ENCODE data around the gene RAC2. TPM values are rescaled to one million over a fixed set of nuclear protein-coding genes. Genes with fewer than 3 reads are reported as not detected.

Gene RAC2
- total and polyA plus RNA-seq, 9 of the 15 experiments (the other 6 are each of a cell fraction or from before 2014, with no cell fraction given) = 22.7 to 103 (median 43.3) TPM

DNA sequence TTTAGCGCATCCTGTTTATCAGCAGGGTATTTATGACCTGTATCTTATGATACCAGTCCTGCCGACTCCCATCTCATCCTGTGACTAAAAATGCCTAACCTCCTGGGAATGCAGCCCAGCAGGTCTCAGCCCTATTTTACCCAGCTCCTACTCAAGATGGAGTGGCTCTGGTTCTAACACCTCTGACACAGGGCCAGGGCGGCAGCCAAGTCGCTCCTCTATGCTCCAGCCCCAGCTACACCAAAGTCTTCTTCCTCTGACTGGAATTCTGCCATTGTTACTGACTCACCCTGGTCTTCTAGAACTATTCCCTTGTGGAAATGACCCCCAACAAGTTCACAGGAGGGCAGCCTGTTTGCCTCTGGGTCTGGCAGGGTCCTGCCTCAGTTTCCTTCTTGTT, 48.1 kb downstream of the RAC2 start:
- H3K27ac ChIP-seq (ENCODE audit: extremely low read depth, low read depth, low read length) = no peak overlapping the region
- intact Hi-C loops (cut with micrococcal nuclease) (loop anchor here (10.0 kb wide), 1 partner anchor 411 kb away; no protein-coding TSS in a partner anchor), in situ Hi-C loops (cut with MboI) (no loop called here)
- DNase-seq (ENCODE audit: extremely low read depth in 1 of 4, low spot score in 3 of 4) = no peak
- no peaks in the 10 kb centered on the region for H4K20me1 ChIP-seq (replicated peaks; ENCODE audit: control insufficient read depth, insufficient read depth, low read length)
- H3K36me3 ChIP-seq (ENCODE audit: control insufficient read depth, insufficient read depth, low read length) = no peaks in the 10 kb centered on the region
- H3K79me2 ChIP-seq (ENCODE audit: control insufficient read depth, insufficient read depth, low read length) = peaks cover 2% of the 10 kb centered on the region; the same call in 1 of the 3 replicates
- no peak overlapping the region for H2AFZ ChIP-seq (ENCODE audit: low read depth, low read length)
- POLR2A ChIA-PET = no interaction called here
- peaks cover 3% of the 10 kb centered on the region; the same call in 1 of the 2 replicates for H3K9me3 ChIP-seq (replicated peaks; ENCODE audit: control insufficient read depth, insufficient read depth, low read depth, low read length)
- H3K4me2 ChIP-seq (ENCODE audit: insufficient read depth, low read length) = no peak overlapping the region
- H3K4me1 ChIP-seq (replicated peaks in 1 of 2; ENCODE audit: control insufficient read depth in 2 of 2, insufficient read depth in 2 of 2, low read length in 2 of 2) = peaks cover 23 to 40% of the 10 kb centered on the region in 2 experiments
- no peaks in the 10 kb centered on the region for H3K27me3 ChIP-seq (ENCODE audit: control insufficient read depth in 2 of 2, insufficient read depth in 2 of 2, low read length in 2 of 2)
- no peak overlapping the region for H3K4me3 ChIP-seq
- CTCF ChIA-PET (ENCODE audit: low intra/inter-chr PET ratio) = no interaction called here
- ATAC-seq = no peak
- H3K9ac ChIP-seq (ENCODE audit: insufficient read depth in 1 of 2, low read depth in 2 of 2, low read length in 2 of 2) = no peak overlapping the region
- no TSS peak for BruUV-seq (replicated peaks)
- H3K9me1 ChIP-seq (ENCODE audit: control insufficient read depth, insufficient read depth, low read length) = no peaks in the 10 kb centered on the region
- WGBS (ENCODE audit: insufficient coverage, low coverage, missing lambda C conversion rate) = 52% methylated on average over 4 of the region's 4 CpGs
- FAIRE-seq = no peak
- TF ChIP-seq PTTG1 (tag; IDR thresholded peaks at IDR 0.05; ENCODE audit: low read depth) (0 out of 2 replicates have a peak, but pooled peaks have one; percentile 20), BCL6 (CRISPR knock-in tag; IDR thresholded peaks at IDR 0.05) (peak; percentile 65; the same call in 1 of the 2 replicates), RFX5 (IDR thresholded peaks at IDR 0.05; ENCODE audit: low read depth, low read length) (no peak), ZNF766 (CRISPR knock-in tag; conservative IDR thresholded peaks at IDR 0.05) (0 out of 2 replicates have a peak, but pooled peaks have one; percentile 44), DMBX1 (CRISPR knock-in tag; IDR thresholded peaks at IDR 0.05; ENCODE audit: borderline replicate concordance) (0 out of 2 replicates have a peak, but pooled peaks have one; percentile 50), MEF2D (tag; conservative IDR thresholded peaks at IDR 0.05; ENCODE audit: low read depth) (0 out of 2 replicates have a peak, but pooled peaks have one; percentile 34), GABPB1 (CRISPR knock-in tag; IDR thresholded peaks at IDR 0.05) (no peak), NFYB (IDR thresholded peaks at IDR 0.05; ENCODE audit: extremely low read depth, insufficient read length) (no peak), ZNF280A (IDR thresholded peaks at IDR 0.05; ENCODE audit: low read depth, partially characterized antibody) (no peak), ZNF311 (CRISPR knock-in tag; IDR thresholded peaks at IDR 0.05) (0 out of 2 replicates have a peak, but pooled peaks have one; percentile 38), MYBL2 (IDR thresholded peaks at IDR 0.05; ENCODE audit: low read depth) (no peak), MYBL2 (CRISPR knock-in tag; IDR thresholded peaks at IDR 0.05; ENCODE audit: borderline replicate concordance) (no peak), ZNF589 (CRISPR knock-in tag; IDR thresholded peaks at IDR 0.05; ENCODE audit: low read depth) (0 out of 2 replicates have a peak, but pooled peaks have one; percentile 38), LARP7 (IDR thresholded peaks at IDR 0.05) (no peak), CREB3 (tag; conservative IDR thresholded peaks at IDR 0.05; ENCODE audit: low read depth) (0 out of 2 replicates have a peak, but pooled peaks have one; percentile 37), JUN (IDR thresholded peaks at IDR 0.05; ENCODE audit: borderline replicate concordance, low read depth, low read length) (no peak), JUN (CRISPR knock-in tag; IDR thresholded peaks at IDR 0.05; ENCODE audit: borderline replicate concordance) (no peak), CSDE1 (IDR thresholded peaks at IDR 0.05) (no peak), POLR2A (conservative IDR thresholded peaks at IDR 0.05) (no peak), PML (IDR thresholded peaks at IDR 0.05; ENCODE audit: low read length) (no peak), PTRF (tag; IDR thresholded peaks at IDR 0.05) (0 out of 2 replicates have a peak, but pooled peaks have one; percentile 22), SMAD4 (CRISPR knock-in tag; conservative IDR thresholded peaks at IDR 0.05) (peak; percentile 73), RBM39 (optimal IDR thresholded peaks at IDR 0.05; ENCODE audit: low read depth, low read length) (no peak), BHLHE40 (IDR thresholded peaks at IDR 0.05; ENCODE audit: low read length) (no peak), BCOR (IDR thresholded peaks at IDR 0.05) (no peak)

Data from K562 (cell line).